ENCODE measurements around the gene SREBF1. TPM values are rescaled to one million over a fixed set of nuclear protein-coding genes. Genes with fewer than 3 reads are reported as not detected.

The SREBF1 gene
- total RNA-seq, 4 donors from 2014 or later, result 118 to 226 (median 185) TPM

- Histone ChIP-seq H3K27me3 (no peaks in the 10 kb centered on the region), H3K9me3 (no peaks in the 10 kb centered on the region), H3K27ac (no peak overlapping the region), H3K4me1 (peaks cover 0 to 30% (median 0%) of the 10 kb centered on the region in 4 donors), H3K36me3 (peaks cover 0 to 88% (median 5%) of the 10 kb centered on the region in 3 donors), H3K4me3 (no peak overlapping the region)
- TF ChIP-seq POLR2A (IDR thresholded peaks at IDR 0.05) (no peak), CTCF (IDR thresholded peaks at IDR 0.05) (no peak)
- DNase-seq, result no peak
Observed at GRCh38 chr17:17880577-17881196, 43.9 kb upstream of the SREBF1 start.

- no peak overlapping the region for H3K4me3 ChIP-seq
Observed at GRCh38 chr17:17877529-17878358, 41.0 kb upstream of the SREBF1 start.

GRCh38 chr17:17876959-17877528 lies 40.3 kb upstream of the SREBF1 start:
- H3K4me1 ChIP-seq, result peaks cover 0 to 31% (median 0%) of the 10 kb centered on the region in 4 donors
- DNase-seq, result no peak
- H3K27me3 ChIP-seq, result no peaks in the 10 kb centered on the region
- no peaks in the 10 kb centered on the region for H3K9me3 ChIP-seq
- H3K4me3 ChIP-seq, result no peak overlapping the region
- H3K27ac ChIP-seq, result peak overlapping the region; percentile 49 to 84 (median 61)
- H3K36me3 ChIP-seq, result peaks cover 0 to 56% (median 5%) of the 10 kb centered on the region in 3 donors
- TF ChIP-seq POLR2A (IDR thresholded peaks at IDR 0.05) (no peak), CTCF (IDR thresholded peaks at IDR 0.05) (no peak)

More at GRCh38 chr17:17877529-17878358, 41.0 kb upstream of the SREBF1 start:
- Histone ChIP-seq H3K9me3 (no peaks in the 10 kb centered on the region), H3K27me3 (no peaks in the 10 kb centered on the region), H3K36me3 (peaks cover 0 to 63% (median 5%) of the 10 kb centered on the region in 3 donors), H3K27ac (peak overlapping the region; percentile 49 to 84 (median 61)), H3K4me1 (peaks cover 0 to 31% (median 0%) of the 10 kb centered on the region in 4 donors)
- TF ChIP-seq POLR2A (IDR thresholded peaks at IDR 0.05), result no peak
- no peak for TF ChIP-seq CTCF (IDR thresholded peaks at IDR 0.05)
- DNase-seq, result peak in 2 of 3 donors; percentile 23 to 53

- H3K36me3 ChIP-seq, result peaks cover 0 to 32% (median 5%) of the 10 kb centered on the region in 3 donors
- no peaks in the 10 kb centered on the region for H3K9me3 ChIP-seq
- TF ChIP-seq CTCF (IDR thresholded peaks at IDR 0.05) (no peak), POLR2A (IDR thresholded peaks at IDR 0.05) (no peak)
- H3K4me1 ChIP-seq, result peaks cover 0 to 31% (median 0%) of the 10 kb centered on the region in 4 donors
- no peak overlapping the region for H3K27ac ChIP-seq
- H3K27me3 ChIP-seq, result no peaks in the 10 kb centered on the region
- H3K4me3 ChIP-seq, result no peak overlapping the region
- no peak for DNase-seq
Observed at GRCh38 chr17:17874478-17874877, 37.7 kb upstream of the SREBF1 start.

GRCh38 chr17:17873450-17873991 lies 36.7 kb upstream of the SREBF1 start:
- no peaks in the 10 kb centered on the region for H3K9me3 ChIP-seq
- TF ChIP-seq CTCF (IDR thresholded peaks at IDR 0.05) (no peak), POLR2A (IDR thresholded peaks at IDR 0.05) (no peak)
- no peak for DNase-seq
- H3K27ac ChIP-seq, result no peak overlapping the region
- peaks cover 0 to 30% (median 5%) of the 10 kb centered on the region in 3 donors for H3K36me3 ChIP-seq
- H3K27me3 ChIP-seq, result no peaks in the 10 kb centered on the region
- no peak overlapping the region for H3K4me3 ChIP-seq
- peaks cover 0 to 30% (median 0%) of the 10 kb centered on the region in 4 donors for H3K4me1 ChIP-seq
